ENCODE measurements around the gene AP3S1. TPM values are rescaled to one million over a fixed set of nuclear protein-coding genes. Genes with fewer than 3 reads are reported as not detected.

The AP3S1 gene
- total and polyA plus RNA-seq, 2 of the 13 experiments (the other 11 are each of a cell fraction or from before 2014, with no cell fraction given) = 50.5 to 85.9 TPM

GRCh38 chr5:115857057-115857479, 15.3 kb downstream of the AP3S1 start (continued):
- no peak for TF ChIP-seq NFE2L1 (CRISPR knock-in tag; IDR thresholded peaks at IDR 0.05; ENCODE audit: borderline replicate concordance)

- ChIA-PET POLR2A (no interaction called here), CTCF (ENCODE audit: low intra/inter-chr PET ratio, low total read pairs) (interaction anchor here (0.7 kb wide), 1 partner anchor 310 kb away, joined by 3 read pairs; no protein-coding TSS in a partner anchor)
- H3K27me3 ChIP-seq (ENCODE audit: control insufficient read depth in 1 of 2, insufficient read depth in 2 of 2, low read length in 2 of 2) = no peaks in the 10 kb centered on the region
- no peak overlapping the region for H3K9ac ChIP-seq (ENCODE audit: insufficient read depth, low read depth, low read length)
- 91% methylated on average over 2 of the region's 2 CpGs for WGBS (ENCODE audit: low lambda C conversion rate)
- H2AFZ ChIP-seq (ENCODE audit: low read length) = no peak overlapping the region
- no peak for DNase-seq (ENCODE audit: low spot score)
- no peak overlapping the region for H3K27ac ChIP-seq (ENCODE audit: extremely low read length, insufficient read depth, low read length)
- intact Hi-C loops (cut with micrococcal nuclease; ENCODE audit: unreplicated experiment) = no loop called here
- peaks cover 87% of the 10 kb centered on the region for H3K79me2 ChIP-seq (ENCODE audit: insufficient read depth, low read length)
- no peak overlapping the region for H3K4me3 ChIP-seq (replicated peaks in 1 of 3; ENCODE audit: insufficient read depth in 1 of 3, low read depth in 2 of 3, low read length in 3 of 3)
- H3K4me1 ChIP-seq (ENCODE audit: insufficient read depth, low read length) = peaks cover 12% of the 10 kb centered on the region
- no peak for TF ChIP-seq RORA (CRISPR knock-in tag; IDR thresholded peaks at IDR 0.05)
- no peak for TF ChIP-seq NCOA5 (CRISPR knock-in tag; IDR thresholded peaks at IDR 0.05)
- TF ChIP-seq ZNF749 (CRISPR knock-in tag; IDR thresholded peaks at IDR 0.05; ENCODE audit: borderline replicate concordance) = no peak
- TF ChIP-seq ZBTB8A (CRISPR knock-in tag; IDR thresholded peaks at IDR 0.05; ENCODE audit: borderline replicate concordance, low read depth) = no peak
- TF ChIP-seq ZSCAN20 (CRISPR knock-in tag; IDR thresholded peaks at IDR 0.05; ENCODE audit: borderline replicate concordance) = no peak
- no peak for TF ChIP-seq RFX1 (IDR thresholded peaks at IDR 0.05)
- no peak for TF ChIP-seq ZMYM3 (CRISPR knock-in tag; IDR thresholded peaks at IDR 0.05)
- TF ChIP-seq SIX1 (CRISPR knock-in tag; IDR thresholded peaks at IDR 0.05; ENCODE audit: borderline replicate concordance) = no peak
- TF ChIP-seq MTA3 (CRISPR knock-in tag; IDR thresholded peaks at IDR 0.05) = no peak
- no peak for TF ChIP-seq ZNF607 (CRISPR knock-in tag; IDR thresholded peaks at IDR 0.05; ENCODE audit: borderline replicate concordance)
- no peak for TF ChIP-seq GMEB1 (CRISPR knock-in tag; IDR thresholded peaks at IDR 0.05; ENCODE audit: borderline replicate concordance)
- TF ChIP-seq ZNF556 (CRISPR knock-in tag; IDR thresholded peaks at IDR 0.05; ENCODE audit: borderline replicate concordance) = no peak
- TF ChIP-seq ZNF770 (CRISPR knock-in tag; IDR thresholded peaks at IDR 0.05) = no peak
- no peak for TF ChIP-seq GRHL1 (CRISPR knock-in tag; conservative IDR thresholded peaks at IDR 0.05)
- TF ChIP-seq ISL2 (CRISPR knock-in tag; IDR thresholded peaks at IDR 0.05) = no peak
- no TSS peak for BruUV-seq (replicated peaks)
- FAIRE-seq = no peak
- ATAC-seq = no peak
- no peaks in the 10 kb centered on the region; a peak in 1 of 5 replicates for H3K36me3 ChIP-seq (replicated peaks in 1 of 2; ENCODE audit: control insufficient read depth in 1 of 2, insufficient read depth in 2 of 2, low read length in 2 of 2)
- no peak overlapping the region for H3K4me2 ChIP-seq (ENCODE audit: low read depth, low read length)
- in situ Hi-C loops (cut with HindIII; ENCODE audit: extremely low pct_ligation_motif_present, low pct_unique_long_range_greater_than_20kb) = no loop called here
- H4K20me1 ChIP-seq (ENCODE audit: insufficient read depth, low read length) = peaks cover 10% of the 10 kb centered on the region; the same call in 1 of the 2 replicates
- peaks cover 9% of the 10 kb centered on the region; the same call in 1 of the 2 replicates for H3K9me3 ChIP-seq (ENCODE audit: low read length)
Measured at GRCh38 chr5:115857626-115858349, 16.1 kb downstream of the AP3S1 start.

Measured in HepG2 (cell line).